ENCODE measurements around the gene DEK.

DNA sequence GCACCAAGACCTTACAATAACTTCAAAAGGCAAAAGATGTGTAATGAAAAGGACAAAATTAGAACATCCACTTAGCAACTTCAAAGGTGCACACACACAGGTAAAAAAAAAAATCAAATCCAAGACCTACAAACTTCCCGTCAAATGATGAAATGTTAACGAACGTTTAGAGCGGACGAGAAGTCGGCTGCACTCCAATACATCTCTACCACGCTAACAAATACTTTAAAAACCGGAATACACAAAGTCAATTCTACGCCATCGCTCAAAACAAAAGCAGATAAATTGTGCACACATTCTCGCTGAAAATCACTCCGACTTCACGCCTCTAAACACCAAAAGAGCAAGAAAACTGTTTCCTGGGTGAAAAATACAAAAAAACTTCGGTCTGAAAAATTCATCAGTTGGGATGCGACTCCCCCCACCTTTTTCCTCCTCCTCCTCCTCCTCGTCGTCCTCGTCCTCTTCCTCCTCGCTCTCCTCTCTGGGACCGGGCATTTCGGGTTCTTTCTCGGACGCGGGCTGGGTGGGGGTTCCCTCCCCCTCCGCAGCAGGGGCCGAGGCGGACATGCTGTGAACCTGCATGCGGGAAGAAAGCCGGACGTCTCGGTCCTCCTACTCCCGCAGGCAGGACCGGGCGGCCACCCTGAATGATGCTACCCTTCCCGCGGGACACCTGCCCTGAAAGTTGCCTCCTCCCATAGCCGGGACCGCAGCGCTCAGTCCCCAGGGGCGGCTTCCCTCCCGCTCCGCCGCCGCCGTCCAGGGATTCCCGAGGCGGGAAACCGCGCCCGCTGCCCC is 712 bp downstream of the DEK start:
- TF ChIP-seq, protein P1, sequence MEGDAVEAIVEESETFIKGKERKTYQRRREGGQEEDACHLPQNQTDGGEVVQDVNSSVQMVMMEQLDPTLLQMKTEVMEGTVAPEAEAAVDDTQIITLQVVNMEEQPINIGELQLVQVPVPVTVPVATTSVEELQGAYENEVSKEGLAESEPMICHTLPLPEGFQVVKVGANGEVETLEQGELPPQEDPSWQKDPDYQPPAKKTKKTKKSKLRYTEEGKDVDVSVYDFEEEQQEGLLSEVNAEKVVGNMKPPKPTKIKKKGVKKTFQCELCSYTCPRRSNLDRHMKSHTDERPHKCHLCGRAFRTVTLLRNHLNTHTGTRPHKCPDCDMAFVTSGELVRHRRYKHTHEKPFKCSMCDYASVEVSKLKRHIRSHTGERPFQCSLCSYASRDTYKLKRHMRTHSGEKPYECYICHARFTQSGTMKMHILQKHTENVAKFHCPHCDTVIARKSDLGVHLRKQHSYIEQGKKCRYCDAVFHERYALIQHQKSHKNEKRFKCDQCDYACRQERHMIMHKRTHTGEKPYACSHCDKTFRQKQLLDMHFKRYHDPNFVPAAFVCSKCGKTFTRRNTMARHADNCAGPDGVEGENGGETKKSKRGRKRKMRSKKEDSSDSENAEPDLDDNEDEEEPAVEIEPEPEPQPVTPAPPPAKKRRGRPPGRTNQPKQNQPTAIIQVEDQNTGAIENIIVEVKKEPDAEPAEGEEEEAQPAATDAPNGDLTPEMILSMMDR (IDR thresholded peaks at IDR 0.05): no peak
- peak in 1 of 4 donors; percentile 4 for TF ChIP-seq POLR2AphosphoS5 (IDR thresholded peaks at IDR 0.05)
- TF ChIP-seq EP300 (IDR thresholded peaks at IDR 0.05): no peak
- no peak for TF ChIP-seq POLR2A (IDR thresholded peaks at IDR 0.05)
